CD4-positive, alpha-beta T cell (primary cell): Measurements from ENCODE around the gene TMEM11. TPM values are rescaled to one million over a fixed set of nuclear protein-coding genes. Genes with fewer than 3 reads are reported as not detected.

Source experiments
- ATAC-seq: fragments of 200-7000 bp; cut with Tn5 transposase; one replicate; pipeline ENCODE4 v1.10.0; 2022; ENCODE audit warnings: mild to moderate bottlenecking; ENCODE audit not compliant: poor library complexity
- CTCF ChIA-PET: fragments of 350-600 bp; sonication (Branson Sonifier 250); formaldehyde crosslinking; loops from one replicate; lab custom pipeline; 2021; ENCODE audit warnings: antibody characterized with exemption, inconsistent platforms; lab: Charles Lee
- POLR2A ChIA-PET: fragments of 350-600 bp; sonication (Branson Sonifier 250); formaldehyde crosslinking; loops from one replicate; lab custom pipeline; 2021; ENCODE audit warnings: antibody characterized with exemption, inconsistent platforms; lab: Charles Lee
- DNase-seq, 14 experiments: peaks; one replicate each; pipeline ENCODE4 v3.0.0-alpha.2; 2013 to 2020; ENCODE audit warnings: mixed read lengths in 2 of 14
- H3K27ac ChIP-seq, 2 donors: one replicate each; pipeline versions ENCODE4 v1.5.1 to v1.7.0; 2013; ENCODE audit warnings: low read length in 2 of 2, low read depth in 1 of 2, mild to moderate bottlenecking in 1 of 2
- H3K27me3 ChIP-seq, 2 experiments: 1 replicate in 1 of 2; 2 replicates in 1 of 2; pipeline versions ENCODE4 v1.6.1 to v1.7.0; 2013; ENCODE audit warnings: low read length in 2 of 2, control low read depth in 1 of 2, mild to moderate bottlenecking in 1 of 2, moderate library complexity in 1 of 2; ENCODE audit not compliant: insufficient read depth in 2 of 2, control insufficient read depth in 1 of 2
- H3K36me3 ChIP-seq: one replicate; pipeline ENCODE4 v1.6.1; 2013; ENCODE audit warnings: low read length, control low read depth; ENCODE audit not compliant: insufficient read depth
- H3K4me1 ChIP-seq: one replicate; pipeline ENCODE4 v1.6.1; 2013; ENCODE audit warnings: low read length, control low read depth; ENCODE audit not compliant: insufficient read depth
- H3K4me3 ChIP-seq: one replicate; pipeline ENCODE4 v1.5.1; 2013; ENCODE audit warnings: mild to moderate bottlenecking, low read length, moderate library complexity
- H3K9me3 ChIP-seq, 2 experiments: 1 replicate in 1 of 2; 2 replicates in 1 of 2; pipeline versions ENCODE4 v1.6.1 to v1.7.0; 2013; ENCODE audit warnings: low read length in 2 of 2, mild to moderate bottlenecking in 2 of 2, control low read depth in 1 of 2, moderate library complexity in 1 of 2; ENCODE audit not compliant: control insufficient read depth in 1 of 2, insufficient read depth in 1 of 2
- H3K27ac Mint-ChIP-seq: one replicate; pipeline ENCODE4 v1.8.0; 2020; ENCODE audit warnings: mixed read lengths
- H3K27me3 Mint-ChIP-seq: one replicate; pipeline ENCODE4 v1.8.0; 2021; ENCODE audit warnings: mixed read lengths
- H3K36me3 Mint-ChIP-seq: one replicate; pipeline ENCODE4 v1.8.0; 2021; ENCODE audit warnings: low read depth, mixed read lengths
- H3K4me1 Mint-ChIP-seq: one replicate; pipeline ENCODE4 v1.8.0; 2021; ENCODE audit warnings: low read depth, mixed read lengths
- H3K4me3 Mint-ChIP-seq: one replicate; pipeline ENCODE4 v1.8.0; 2020; ENCODE audit warnings: mild to moderate bottlenecking, mixed read lengths
- H3K9me3 Mint-ChIP-seq: one replicate; pipeline ENCODE4 v1.8.0; 2020; ENCODE audit warnings: mixed read lengths
- CTCF ChIP-seq: fragments of 200-600 bp; IDR thresholded peaks from one replicate; pipeline ENCODE4 v1.8.0; 2022; ENCODE audit warnings: antibody characterized with exemption, mild to moderate bottlenecking
- intact Hi-C, 2 experiments: fragments of 100-400 bp; cut with DNase I in 1 of 2; cut with micrococcal nuclease in 1 of 2; formaldehyde crosslinking; loops; one replicate each; pipeline versions ENCODE4 v1.15.1 to v1.9.0; 2023 to 2025; cut with DNase I, micrococcal nuclease
- total RNA-seq, 174 experiments: library from RNA in 2 of 174; stranded (reverse) in 2 of 174; gene quantifications; one replicate each; pipeline ENCODE4 v1.2.3 and lab custom pipeline; 2021 to 2026

TMEM11 gene
- total RNA-seq, 2 experiments from 2014 or later, result 17.8 to 19.2 TPM

- Mint-ChIP-seq H3K36me3 (no peaks in the 10 kb centered on the region), H3K27me3 (no peaks in the 10 kb centered on the region), H3K9me3 (no peaks in the 10 kb centered on the region), H3K4me3 (no peak overlapping the region), H3K27ac (no peak overlapping the region), H3K4me1 (no peaks in the 10 kb centered on the region)
- no peak overlapping the region for H3K4me3 ChIP-seq
- peaks cover 3% of the 10 kb centered on the region for H3K4me1 ChIP-seq
- no peaks in the 10 kb centered on the region for H3K27me3 ChIP-seq
- ATAC-seq, result no peak
- no peaks in the 10 kb centered on the region for H3K9me3 ChIP-seq
- peaks cover 2% of the 10 kb centered on the region for H3K36me3 ChIP-seq
- ChIA-PET CTCF (no interaction called here), POLR2A (no interaction called here)
- DNase-seq, result no peak
- intact Hi-C loops, result no loop called here
- TF ChIP-seq CTCF, result no peak
- no peak overlapping the region for H3K27ac ChIP-seq
Measured at GRCh38 chr17:21243516-21244303, 29.7 kb upstream of the TMEM11 start.

- Mint-ChIP-seq H3K4me3 (no peak overlapping the region), H3K4me1 (no peaks in the 10 kb centered on the region), H3K9me3 (no peaks in the 10 kb centered on the region), H3K27ac (no peak overlapping the region), H3K27me3 (no peaks in the 10 kb centered on the region), H3K36me3 (no peaks in the 10 kb centered on the region)
- H3K27me3 ChIP-seq, result no peaks in the 10 kb centered on the region
- peaks cover 2% of the 10 kb centered on the region for H3K36me3 ChIP-seq
- H3K4me3 ChIP-seq, result no peak overlapping the region
- ChIA-PET CTCF (no interaction called here), POLR2A (no interaction called here)
- intact Hi-C loops, result no loop called here
- peaks cover 3% of the 10 kb centered on the region for H3K4me1 ChIP-seq
- no peak overlapping the region for H3K27ac ChIP-seq
- no peaks in the 10 kb centered on the region for H3K9me3 ChIP-seq
- DNase-seq (no peak), ATAC-seq (no peak)
- no peak for TF ChIP-seq CTCF
Measured at GRCh38 chr17:21242780-21243515, 29.0 kb upstream of the TMEM11 start.

GRCh38 chr17:21242026-21242697, 28.2 kb upstream of the TMEM11 start:
- CTCF ChIA-PET, result no interaction called here

More at GRCh38 chr17:21242026-21242697, 28.2 kb upstream of the TMEM11 start:
- no peaks in the 10 kb centered on the region for H3K36me3 Mint-ChIP-seq
- no peak for TF ChIP-seq CTCF
- intact Hi-C loops, result no loop called here
- Histone ChIP-seq H3K9me3 (no peaks in the 10 kb centered on the region), H3K4me1 (peaks cover 3% of the 10 kb centered on the region), H3K27me3 (no peaks in the 10 kb centered on the region), H3K4me3 (no peak overlapping the region), H3K36me3 (peaks cover 2% of the 10 kb centered on the region), H3K27ac (no peak overlapping the region)
- H3K27me3 Mint-ChIP-seq, result no peaks in the 10 kb centered on the region
- H3K4me1 Mint-ChIP-seq, result no peaks in the 10 kb centered on the region
- DNase-seq (no peak), ATAC-seq (no peak)
- POLR2A ChIA-PET, result no interaction called here
- no peaks in the 10 kb centered on the region for H3K9me3 Mint-ChIP-seq
- no peak overlapping the region for H3K4me3 Mint-ChIP-seq
- no peak overlapping the region for H3K27ac Mint-ChIP-seq
